GM21825 (cell line): ENCODE measurements around the gene ATP8A2.
"Not testable (repeated sequence)": the region's sequence is repeated elsewhere in the genome, so short reads cannot be mapped to it uniquely, and the experiment has no call there.

Experiments used
- ATAC-seq: cut with Tn5 transposase; IDR thresholded peaks from one replicate; pipeline ENCODE4 v1.9.1; 2021; ENCODE audit warnings: mild to moderate bottlenecking, moderate library complexity; ENCODE audit not compliant: unreplicated experiment

The ATP8A2 gene

GRCh38 chr13:25457566-25457965, 85.8 kb downstream of the ATP8A2 start:
- ATAC-seq: no peak

GRCh38 chr13:25462301-25463125, 90.7 kb downstream of the ATP8A2 start:
- ATAC-seq: no peak

- ATAC-seq: no peak
Measured at GRCh38 chr13:25463496-25463895, 91.7 kb downstream of the ATP8A2 start.

- no peak for ATAC-seq
Measured at GRCh38 chr13:25466880-25467279, 95.1 kb downstream of the ATP8A2 start.

GRCh38 chr13:25468325-25469168, 96.8 kb downstream of the ATP8A2 start:
- ATAC-seq: no peak

- ATAC-seq: no peak
Measured at GRCh38 chr13:25469169-25469525, 97.4 kb downstream of the ATP8A2 start.

- no peak for ATAC-seq
Measured at GRCh38 chr13:25473864-25474263, 102.1 kb downstream of the ATP8A2 start.

GRCh38 chr13:25478186-25478585, 106.4 kb downstream of the ATP8A2 start:
- ATAC-seq: no peak

- ATAC-seq: no peak
Measured at GRCh38 chr13:25489238-25489637, 117.5 kb downstream of the ATP8A2 start.

GRCh38 chr13:25490236-25490635, 118.5 kb downstream of the ATP8A2 start:
- ATAC-seq: no peak

GRCh38 chr13:25493931-25494640, 122.3 kb downstream of the ATP8A2 start:
- no peak for ATAC-seq

- no peak for ATAC-seq
Measured at GRCh38 chr13:25494698-25495411, 123.1 kb downstream of the ATP8A2 start.

- ATAC-seq: no peak
Measured at GRCh38 chr13:25501231-25501630, 129.5 kb downstream of the ATP8A2 start.

- no peak for ATAC-seq
Measured at GRCh38 chr13:25502031-25502430, 130.3 kb downstream of the ATP8A2 start.

- no peak for ATAC-seq
Measured at GRCh38 chr13:25502551-25502950, 130.8 kb downstream of the ATP8A2 start.

GRCh38 chr13:25503856-25504255, 132.1 kb downstream of the ATP8A2 start:
- ATAC-seq: no peak

GRCh38 chr13:25507841-25508240, 136.1 kb downstream of the ATP8A2 start:
- ATAC-seq: no peak

GRCh38 chr13:25513060-25513459, 141.3 kb downstream of the ATP8A2 start:
- ATAC-seq: not testable (repeated sequence)

GRCh38 chr13:25518441-25518840, 146.7 kb downstream of the ATP8A2 start:
- no peak for ATAC-seq

GRCh38 chr13:25525884-25526283, 154.1 kb downstream of the ATP8A2 start:
- ATAC-seq: no peak

- no peak for ATAC-seq
Measured at GRCh38 chr13:25528266-25528665, 156.5 kb downstream of the ATP8A2 start.
